NCI-H345 treated with DMSO at 0.1 percent for 48 hours (cell line): ENCODE data around the gene LHB.

Experiments
- DNase-seq: peaks from one replicate; lab custom pipeline; 2025; ENCODE audit not compliant: unreplicated experiment; lab: John Stamatoyannopoulos, UW

Gene LHB

DNA sequence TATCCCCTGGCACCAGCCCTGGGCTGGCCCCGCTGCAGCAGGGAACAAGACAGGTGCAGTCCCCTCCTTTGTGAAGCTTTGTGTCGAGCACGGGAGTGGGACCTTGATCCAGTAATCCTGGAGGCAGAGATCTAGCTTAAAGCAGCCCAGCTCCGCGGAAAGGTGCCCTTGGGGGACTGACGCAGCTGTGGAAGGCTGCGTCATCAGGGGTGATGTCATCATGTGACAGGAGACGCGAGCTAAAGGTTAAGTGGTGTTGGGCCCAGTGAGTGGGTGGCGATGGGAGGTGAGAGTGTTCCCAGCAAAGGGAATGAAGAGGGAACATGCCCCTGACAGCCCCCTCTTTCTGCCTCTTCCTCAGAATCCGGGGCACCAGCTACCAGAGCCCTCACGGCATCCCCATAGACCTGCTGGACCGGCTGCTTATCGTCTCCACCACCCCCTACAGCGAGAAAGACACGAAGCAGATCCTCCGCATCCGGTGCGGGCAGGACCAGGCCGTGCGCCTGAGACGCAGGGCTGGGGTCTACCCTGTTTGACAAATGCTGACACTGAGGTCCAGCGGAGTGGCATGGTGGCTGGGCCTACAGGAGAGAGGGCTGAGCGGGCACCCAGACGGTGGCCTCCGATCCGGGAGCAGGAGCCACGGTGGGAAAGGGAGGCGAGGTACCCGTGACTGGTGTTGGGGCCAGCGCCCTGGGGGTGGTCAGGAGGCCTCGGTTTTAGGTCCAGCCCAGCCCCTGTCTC is 2.6 kb downstream of the LHB start:
- no peak for DNase-seq

DNA sequence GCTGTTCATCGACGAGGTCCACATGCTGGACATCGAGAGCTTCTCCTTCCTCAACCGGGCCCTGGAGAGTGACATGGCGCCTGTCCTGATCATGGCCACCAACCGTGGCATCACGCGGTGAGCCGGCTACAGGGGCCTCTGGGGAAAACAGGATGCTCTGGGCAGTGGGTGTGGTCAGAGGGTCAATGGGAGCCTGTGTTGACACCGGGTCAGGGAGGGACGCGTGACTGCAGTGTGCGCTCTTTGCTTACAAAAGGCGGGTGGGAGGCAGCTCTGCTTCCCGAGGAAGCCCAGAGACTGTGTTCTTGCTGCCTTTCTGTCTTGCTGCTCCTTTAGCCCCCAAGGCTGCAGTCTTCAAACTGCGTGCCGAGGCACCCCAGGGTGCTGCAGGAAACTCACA is 5.7 kb downstream of the LHB start:
- no peak for DNase-seq

DNA sequence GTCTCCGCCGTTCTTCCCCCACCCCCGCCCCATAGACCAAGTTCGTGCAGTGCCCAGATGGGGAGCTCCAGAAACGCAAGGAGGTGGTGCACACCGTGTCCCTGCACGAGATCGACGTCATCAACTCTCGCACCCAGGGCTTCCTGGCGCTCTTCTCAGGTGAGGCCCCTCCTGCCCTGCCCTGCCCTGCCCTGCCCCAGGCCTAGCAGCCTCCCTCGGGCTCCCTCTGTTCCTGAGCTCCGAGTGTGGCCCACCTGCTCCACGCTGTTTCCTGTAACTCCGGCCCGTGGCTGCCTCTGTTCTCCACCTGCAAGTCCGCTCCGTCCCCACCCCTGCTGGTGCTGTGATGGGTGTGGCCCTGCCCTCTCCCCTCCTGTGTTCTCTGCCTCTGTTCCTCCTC is 6.4 kb downstream of the LHB start:
- DNase-seq = no peak

DNA sequence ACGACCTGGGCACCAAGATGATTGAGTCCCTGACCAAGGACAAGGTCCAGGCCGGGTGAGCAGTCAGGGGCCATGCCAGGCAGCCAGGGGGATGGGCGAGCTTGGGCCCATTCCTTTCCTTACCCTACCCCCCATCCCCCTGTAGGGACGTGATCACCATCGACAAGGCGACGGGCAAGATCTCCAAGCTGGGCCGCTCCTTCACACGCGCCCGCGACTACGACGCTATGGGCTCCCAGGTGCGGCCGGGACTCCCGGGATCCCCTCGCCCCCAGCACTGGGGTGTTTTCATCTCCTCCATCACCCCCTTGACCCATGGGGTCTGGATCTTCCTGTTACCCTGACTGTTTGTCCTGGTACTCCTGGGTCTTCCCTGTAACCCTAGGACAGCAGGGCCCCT is 7.1 kb downstream of the LHB start:
- no peak for DNase-seq

- no peak for DNase-seq
Observed at GRCh38 chr19:49006905-49007304, 10.0 kb downstream of the LHB start.

GRCh38 chr19:49004964-49005614 is 11.8 kb downstream of the LHB start:
- no peak for DNase-seq

GRCh38 chr19:49004133-49004532 is 12.8 kb downstream of the LHB start:
- no peak for DNase-seq

DNA sequence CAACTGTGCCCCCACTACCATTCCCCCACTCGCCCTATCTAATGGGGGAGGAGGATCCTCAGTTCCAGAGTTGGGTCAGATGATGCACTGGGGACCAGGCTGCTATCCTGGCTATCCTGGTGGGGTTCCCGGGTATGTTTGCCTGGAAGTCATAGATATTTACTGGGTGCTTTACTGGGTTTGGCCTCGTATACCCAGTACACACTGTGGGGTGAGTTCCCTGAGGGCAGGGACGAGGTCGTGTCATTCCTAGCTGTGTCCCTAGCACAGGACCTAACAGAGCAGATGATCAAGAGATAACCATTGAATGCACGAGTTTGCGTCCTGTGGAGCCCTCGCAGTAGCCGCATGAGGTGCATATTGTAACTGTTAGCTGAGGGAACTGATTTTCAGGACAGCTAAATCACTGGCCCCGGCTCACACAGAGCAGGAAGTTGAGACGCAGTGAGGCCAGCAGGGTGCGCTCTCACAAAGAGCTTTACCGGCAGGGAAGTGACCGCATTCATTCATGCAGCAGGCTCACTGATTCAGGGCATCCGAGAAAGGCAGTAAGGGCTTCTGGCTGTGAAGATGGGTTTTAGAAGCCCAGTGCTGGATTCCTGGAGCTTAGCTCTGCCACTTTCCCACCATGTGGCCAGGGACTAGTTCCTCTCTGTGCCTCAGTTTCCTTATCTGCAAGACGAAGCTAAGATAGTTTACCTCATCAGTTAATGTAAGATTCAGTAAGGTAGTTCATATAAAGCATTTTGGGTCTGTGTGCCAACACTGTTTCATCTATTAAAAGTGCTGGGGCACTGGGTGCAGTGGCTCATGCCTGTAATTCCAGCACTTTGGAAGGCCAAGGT is 17.2 kb downstream of the LHB start:
- DNase-seq = no peak

GRCh38 chr19:48997972-48998371 is 18.9 kb downstream of the LHB start:
- DNase-seq = no peak

DNA sequence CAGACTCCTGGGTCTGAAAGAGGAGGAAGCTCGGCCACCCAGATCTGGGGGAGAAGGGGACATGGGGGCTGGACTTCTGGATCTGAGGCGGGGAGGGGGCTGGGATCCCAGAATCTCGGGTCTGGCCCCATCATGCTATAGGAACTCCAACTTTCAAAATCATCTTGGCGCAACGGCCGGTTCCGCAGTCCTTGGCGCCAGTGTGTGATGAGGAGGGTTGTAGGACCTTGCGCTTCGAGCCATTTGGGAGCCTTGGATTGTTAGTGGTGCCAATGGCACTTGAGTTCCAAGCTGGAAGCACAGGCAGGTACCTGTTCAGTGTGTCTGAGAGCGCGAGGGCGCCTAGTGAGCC is 22.9 kb downstream of the LHB start:
- DNase-seq = no peak

DNA sequence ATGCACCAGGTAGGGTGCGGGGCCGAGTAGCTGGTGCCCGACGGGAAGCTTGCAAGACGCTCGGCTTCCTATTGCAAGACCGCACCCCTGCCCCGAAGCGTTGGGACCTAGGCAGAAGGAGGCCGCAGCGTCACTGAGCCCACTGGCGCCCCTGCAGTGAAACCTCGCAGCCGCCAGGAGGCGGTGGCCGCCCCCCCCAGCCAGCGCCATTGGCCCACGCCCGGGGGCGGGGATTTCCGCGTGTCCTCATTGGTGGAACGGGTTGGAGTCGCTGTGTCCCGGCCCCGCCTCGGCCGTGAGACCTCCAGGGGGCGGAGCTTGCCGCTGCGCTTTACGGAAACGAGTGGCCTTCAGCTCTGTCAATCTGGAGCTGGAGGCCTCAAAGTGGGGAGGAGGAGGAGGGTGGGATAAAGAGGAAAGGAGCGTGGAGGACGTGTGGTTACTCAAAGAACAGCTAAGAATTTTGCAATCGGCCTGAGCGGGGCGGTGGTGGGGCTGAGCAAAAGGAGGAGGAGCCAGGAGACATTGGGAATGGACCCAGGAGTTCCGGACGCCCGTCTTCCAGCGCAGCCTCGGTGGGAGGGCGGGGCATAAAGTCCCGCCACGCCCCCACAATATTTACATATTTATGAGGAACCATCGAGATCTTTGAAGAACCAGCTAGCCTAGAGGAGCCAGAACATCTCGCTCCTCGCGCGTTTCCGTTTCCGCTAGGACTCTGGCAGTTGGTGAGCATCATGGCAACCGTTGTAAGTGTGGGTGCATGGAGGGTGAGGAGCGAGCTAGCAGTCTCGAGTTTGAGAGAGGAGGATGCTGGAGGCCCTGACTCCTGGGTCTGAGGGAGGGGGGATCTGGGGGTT is 23.5 kb downstream of the LHB start, which contains the start of the genes GYS1 and RUVBL2:
TSS of gene GYS1 (minus strand) at position 135 of the 860 bp plus-strand sequence. CDS start 197 bp downstream, outside the sequence.
TSS of gene RUVBL2 (plus strand) at position 713 of the 860 bp plus-strand sequence. CDS start at position 738, 25 bp downstream.
- DNase-seq = peak; percentile 91

GRCh38 chr19:48992581-48993174 is 24.2 kb downstream of the LHB start:
- no peak for DNase-seq

- no peak for DNase-seq
Observed at GRCh38 chr19:48991873-48992580, 24.9 kb downstream of the LHB start.

- DNase-seq = no peak
Observed at GRCh38 chr19:48991011-48991609, 25.8 kb downstream of the LHB start.

DNA sequence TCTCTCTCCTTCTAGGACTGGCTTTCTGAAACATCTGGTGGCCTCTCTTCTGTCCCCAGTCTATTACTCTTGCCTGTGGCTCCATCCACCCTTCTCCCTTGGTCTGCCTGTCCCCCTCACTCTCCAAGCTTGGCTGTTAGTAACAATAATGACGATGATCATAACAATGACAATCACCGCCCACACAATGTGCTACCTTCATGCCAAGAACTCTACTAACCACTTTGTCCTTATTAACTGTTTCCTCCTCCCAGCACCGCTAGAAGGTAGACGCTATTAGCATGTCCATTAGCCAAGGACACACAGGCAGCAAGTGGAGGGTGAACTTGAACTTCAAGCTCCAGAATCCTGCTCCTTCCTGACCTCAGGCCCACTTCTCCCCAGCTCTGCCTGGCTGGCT is 26.5 kb downstream of the LHB start:
- DNase-seq = no peak

GRCh38 chr19:48989701-48990291 is 27.1 kb downstream of the LHB start:
- no peak for DNase-seq

DNA sequence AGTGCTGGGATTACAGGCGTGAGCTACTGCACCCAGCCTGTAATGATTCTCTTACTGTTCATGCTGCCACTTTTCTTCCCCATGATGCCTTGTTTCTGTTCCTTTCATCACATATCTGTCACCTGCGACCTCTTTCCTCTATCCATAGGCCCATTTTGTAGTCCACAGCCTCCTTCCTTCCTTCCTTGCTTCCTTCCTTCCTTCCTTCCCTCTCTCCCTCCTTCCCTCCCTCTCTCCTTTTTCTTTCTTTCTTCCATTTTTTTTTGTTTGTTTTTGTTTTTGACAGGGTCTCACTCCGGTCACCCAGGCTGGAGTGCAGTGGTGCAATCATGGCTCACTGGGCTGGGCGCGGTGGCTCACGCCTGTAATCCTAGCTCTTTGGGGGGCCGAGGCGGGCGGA is 28.0 kb downstream of the LHB start:
- no peak for DNase-seq

GRCh38 chr19:48988286-48988685 is 28.6 kb downstream of the LHB start:
- DNase-seq = no peak

GRCh38 chr19:48987323-48987722 is 29.6 kb downstream of the LHB start:
- DNase-seq = no peak
